K562 (cell line): ENCODE data around the gene CD46. TPM values are rescaled to one million over a fixed set of nuclear protein-coding genes. Genes with fewer than 3 reads are reported as not detected.

Experiments
- ATAC-seq: fragments of 200-7000 bp; cut with Tn5 transposase; 3 replicates; pipeline ENCODE4 v1.9.1; 2020; ENCODE audit warnings: moderate library complexity
- BruUV-seq: library from RNA; stranded (reverse); fragments of 400-500 nt; replicated peaks from 2 replicates; lab custom pipeline; 2021; lab: Mats Ljungman, UMichigan
- CTCF ChIA-PET: fragments of 300-600 bp; formaldehyde crosslinking; extraction: SDS; loops from one replicate; lab custom pipeline; 2021; ENCODE audit warnings: low intra/inter-chr PET ratio; lab: Yijun Ruan, JAX
- POLR2A ChIA-PET: fragments of 300-600, 350-650 bp; sonication (Branson Sonifier 250); formaldehyde crosslinking; extraction: SDS; loops from one replicate; lab custom pipeline; 2021; ENCODE audit warnings: antibody characterized with exemption, inconsistent platforms; lab: Yijun Ruan, JAX
- DNase-seq, 4 experiments: peaks; one replicate each; pipeline versions ENCODE4 v3.0.0 to v3.0.0-alpha.2; 2011 to 2018; ENCODE audit warnings: low spot score in 3 of 4, mixed read lengths in 3 of 4; ENCODE audit errors: extremely low read depth in 1 of 4
- FAIRE-seq: peaks from 2 replicates; lab custom pipeline; 2011; peaks lifted over from hg19 to GRCh38; lab: Jason Lieb, UNC
- H2AFZ ChIP-seq: 2 replicates; pipeline ENCODE4 v1.6.0; 2011; ENCODE audit warnings: low read depth, low read length, control low read depth, inconsistent platforms
- H3K27ac ChIP-seq: fragments of 200-600 bp; 3 replicates; pipeline ENCODE4 v1.8.0; 2011; ENCODE audit warnings: low read depth, mild to moderate bottlenecking, control low read depth, inconsistent platforms, low read length, moderate library complexity, mixed read lengths; ENCODE audit errors: extremely low read depth
- H3K27me3 ChIP-seq, 2 experiments: fragments of 300-600 bp in 1 of 2; 2 replicates in 1 of 2; 3 replicates in 1 of 2; pipeline versions ENCODE4 v1.6.0 to v1.8.0; 2011; ENCODE audit warnings: inconsistent platforms in 2 of 2, low read length in 2 of 2, mild to moderate bottlenecking in 1 of 2, mixed read lengths in 1 of 2, moderate library complexity in 1 of 2; ENCODE audit not compliant: control insufficient read depth in 2 of 2, insufficient read depth in 2 of 2
- H3K36me3 ChIP-seq: fragments of 300-600 bp; 3 replicates; pipeline ENCODE4 v1.8.0; 2011; ENCODE audit warnings: mild to moderate bottlenecking, low read length, inconsistent platforms; ENCODE audit not compliant: control insufficient read depth, insufficient read depth
- H3K4me1 ChIP-seq, 2 experiments: fragments of 200-600 bp in 1 of 2; replicated peaks in 1 of 2; 2 replicates in 1 of 2; 3 replicates in 1 of 2; pipeline versions ENCODE4 v1.5.1 to v1.8.0; 2011; ENCODE audit warnings: inconsistent platforms in 2 of 2, low read length in 2 of 2, mild to moderate bottlenecking in 1 of 2, mixed read lengths in 1 of 2, moderate library complexity in 1 of 2; ENCODE audit not compliant: control insufficient read depth in 2 of 2, insufficient read depth in 2 of 2
- H3K4me2 ChIP-seq: 2 replicates; pipeline ENCODE4 v1.6.1; 2011; ENCODE audit warnings: low read length, control low read depth, inconsistent platforms, mixed read lengths; ENCODE audit not compliant: insufficient read depth
- H3K4me3 ChIP-seq: fragments of 200-600 bp; sonication (generic), shearing (Covaris generic); 2 replicates; pipeline ENCODE4 v1.5.1; 2016; ENCODE audit warnings: control low read depth, inconsistent platforms
- H3K79me2 ChIP-seq: fragments of 200-600 bp; 3 replicates; pipeline ENCODE4 v1.8.0; 2011; ENCODE audit warnings: low read length, inconsistent platforms; ENCODE audit not compliant: control insufficient read depth, insufficient read depth
- H3K9ac ChIP-seq, 2 experiments: 2 replicates each; pipeline versions ENCODE4 v1.6.0 to v1.6.1; 2011; ENCODE audit warnings: low read depth in 2 of 2, low read length in 2 of 2, control low read depth in 1 of 2, inconsistent platforms in 1 of 2, mild to moderate bottlenecking in 1 of 2, mixed read lengths in 1 of 2; ENCODE audit not compliant: insufficient read depth in 1 of 2
- H3K9me1 ChIP-seq: one replicate; pipeline ENCODE4 v1.6.0; 2011; ENCODE audit warnings: inconsistent platforms, mild to moderate bottlenecking, low read length, moderate library complexity; ENCODE audit not compliant: control insufficient read depth, insufficient read depth
- H3K9me3 ChIP-seq: replicated peaks from 2 replicates; pipeline ENCODE4 v1.5.1; 2011; ENCODE audit warnings: low read depth, low read length, inconsistent platforms; ENCODE audit not compliant: control insufficient read depth, insufficient read depth
- H4K20me1 ChIP-seq: replicated peaks from 2 replicates; pipeline ENCODE4 v1.6.1; 2011; ENCODE audit warnings: low read length, inconsistent platforms, mixed read lengths; ENCODE audit not compliant: control insufficient read depth, insufficient read depth
- ARID2 ChIP-seq: fragments of 450-650 bp; IDR thresholded peaks from 2 replicates; pipeline ENCODE4 v1.6.1; 2017; ENCODE audit warnings: antibody characterized with exemption, mild to moderate bottlenecking
- GABPB1 ChIP-seq: sonication (generic); formaldehyde crosslinking; IDR thresholded peaks from 2 replicates; pipeline ENCODE4 v1.8.0; 2022; ENCODE audit warnings: mild to moderate bottlenecking, missing genetic modification reagents
- IRF2 ChIP-seq: sonication (generic); formaldehyde crosslinking; IDR thresholded peaks from 2 replicates; pipeline ENCODE4 v1.8.1; 2022; ENCODE audit warnings: mild to moderate bottlenecking, missing genetic modification reagents
- NFATC3 ChIP-seq: fragments of 450-650 bp; IDR thresholded peaks from 2 replicates; pipeline ENCODE4 v1.6.1; 2017; ENCODE audit warnings: mild to moderate bottlenecking
- POLR2G ChIP-seq: fragments of 200-400 bp; formaldehyde crosslinking; IDR thresholded peaks from 2 replicates; pipeline ENCODE4 v1.6.1; 2017; ENCODE audit warnings: low read depth, mild to moderate bottlenecking, antibody characterized with exemption, low read length, moderate library complexity
- RBM15 ChIP-seq: fragments of 200-400 bp; formaldehyde crosslinking; IDR thresholded peaks from 2 replicates; pipeline ENCODE4 v1.6.1; 2018; ENCODE audit warnings: mild to moderate bottlenecking, low read length, moderate library complexity; ENCODE audit not compliant: insufficient read depth
- SAP30 ChIP-seq: fragments of 200-600 bp; sonication (generic); IDR thresholded peaks from 2 replicates; pipeline ENCODE4 v1.6.1; 2012; ENCODE audit warnings: borderline replicate concordance, low read depth, mild to moderate bottlenecking, moderate library complexity, low read length, control low read depth, inconsistent platforms; ENCODE audit not compliant: insufficient read depth, poor library complexity, severe bottlenecking
- ZNF354B ChIP-seq: fragments of 250-450 bp; sonication (Bioruptor Pico); IDR thresholded peaks from 2 replicates; pipeline ENCODE4 v1.4.0; 2020
- ZNF384 ChIP-seq: IDR thresholded peaks from 2 replicates; pipeline ENCODE4 v1.6.1; 2012; ENCODE audit warnings: low read depth, low read length, improper control_type of control experiment
- ZNF507 ChIP-seq: conservative IDR thresholded peaks from 2 replicates; pipeline ENCODE4 v1.6.1; 2017; ENCODE audit warnings: missing genetic modification characterization, missing compliant biosample characterization
- WGBS: fragments of 100-300 bp; shearing (Covaris generic); methylation state at CpG from one replicate; pipeline ENCODE4 v1.1.6; 2016; ENCODE audit warnings: low coverage, mixed read lengths; ENCODE audit not compliant: insufficient coverage; ENCODE audit errors: missing lambda C conversion rate; 5-methylcytosine and 5-hydroxymethylcytosine counted together
- in situ Hi-C: fragments of 300-500 bp; cut with MboI; formaldehyde crosslinking; loops from 4 replicates; pipeline ENCODE4 v1.15.0; 2018; ENCODE audit warnings: inconsistent platforms, mixed read lengths
- intact Hi-C: fragments of 100-400 bp; cut with micrococcal nuclease; formaldehyde crosslinking; loops from 2 replicates; pipeline ENCODE4 v1.14.2; 2022
- polyA plus RNA-seq, 8 experiments: library from polyadenylated mRNA; depleted of rRNA in 4 of 8; stranded (reverse) in 5 of 8; unstranded in 3 of 8; fragments of >200 nt; fragmentation: Nextera tagmentation in 2 of 8; fragmentation: Illumina TruSeq in 1 of 8; extraction: Ambion mirVana in 2 of 8; extraction: Trizol in 1 of 8; gene quantifications; 2 replicates each; pipeline versions ENCODE4 v1.2.1 to v1.2.3, GENCODE V29; 2011 to 2014; ENCODE audit warnings: inconsistent platforms in 1 of 8, missing spikeins in 1 of 8
- total RNA-seq, 7 experiments: library from RNA; depleted of rRNA in 6 of 7; stranded (reverse); fragments of >200 nt in 6 of 7; fragmentation: Illumina TruSeq in 2 of 7; extraction: Trizol in 2 of 7; gene quantifications; 2 replicates each; pipeline versions ENCODE4 v1.2.1 to v1.2.3, GENCODE V29; 2011 to 2021; ENCODE audit warnings: low replicate concordance in 1 of 7
- TF ChIP-seq, protein P1 (sequence below): sonication (generic); formaldehyde crosslinking; IDR thresholded peaks from 2 replicates; pipeline ENCODE4 v1.4.0; 2020; ENCODE audit warnings: mild to moderate bottlenecking, missing genetic modification reagents
- TF ChIP-seq, protein P2 (sequence below): sonication (generic); formaldehyde crosslinking; IDR thresholded peaks from 2 replicates; pipeline ENCODE4 v1.8.0; 2022; ENCODE audit warnings: missing genetic modification reagents, mild to moderate bottlenecking, borderline replicate concordance
- TF ChIP-seq, protein P3 (sequence below), 2 experiments: fragments of 250-450 bp in 1 of 2; fragments of 450-650 bp in 1 of 2; sonication (Bioruptor Pico) in 1 of 2; IDR thresholded peaks; 2 replicates each; pipeline versions ENCODE4 v1.6.1 to v1.8.0; 2016 to 2021; ENCODE audit warnings: mild to moderate bottlenecking in 2 of 2, moderate library complexity in 2 of 2, missing compliant biosample characterization in 1 of 2, missing genetic modification characterization in 1 of 2
- TF ChIP-seq, protein P4 (sequence below): fragments of 450-650 bp; IDR thresholded peaks from 2 replicates; pipeline ENCODE4 v1.6.1; 2016; ENCODE audit warnings: low read depth, mild to moderate bottlenecking, moderate library complexity
- TF ChIP-seq, protein P5 (sequence below): fragments of 450-650 bp; IDR thresholded peaks from 2 replicates; pipeline ENCODE4 v1.6.1; 2016; ENCODE audit warnings: borderline replicate concordance

The CD46 gene
- total and polyA plus RNA-seq, 9 of the 15 experiments (the other 6 are each of a cell fraction or from before 2014, with no cell fraction given), result 87.9 to 374 (median 156) TPM

DNA sequence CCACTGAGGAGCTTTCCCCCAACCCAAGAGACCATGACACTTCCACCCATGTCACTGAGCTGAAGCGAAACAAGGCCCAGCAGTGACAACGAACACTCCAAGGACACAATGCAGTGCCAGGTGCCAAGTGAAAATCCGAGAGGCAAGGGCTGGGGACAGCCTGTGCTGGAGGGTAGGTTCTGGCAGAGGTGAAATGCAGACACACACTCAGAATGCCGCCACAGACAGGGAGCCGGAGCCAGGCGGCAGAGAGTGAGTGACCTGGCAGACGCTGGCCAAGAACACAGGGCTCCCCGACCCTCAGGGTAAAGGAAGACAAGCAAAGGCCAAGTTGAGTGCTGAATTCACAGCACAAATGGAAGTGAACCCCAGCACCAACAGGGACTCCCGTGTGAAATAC, 78.9 kb downstream of the CD46 start:
- ChIA-PET POLR2A (interaction anchor here (0.7 to 2.2 kb wide), 4 partner anchors 10 to 38 kb away, joined by 3 to 5 read pairs (median 4); no protein-coding TSS in a partner anchor), CTCF (no interaction called here)
- H3K9me1 ChIP-seq, result no peaks in the 10 kb centered on the region
- H3K79me2 ChIP-seq, result peaks cover 9% of the 10 kb centered on the region
- H3K4me1 ChIP-seq, result peaks cover 34 to 65% of the 10 kb centered on the region in 2 experiments
- 80% methylated on average over 9 of the region's 9 CpGs for WGBS
- no peak for DNase-seq
- H2AFZ ChIP-seq, result no peak overlapping the region
- no peaks in the 10 kb centered on the region for H4K20me1 ChIP-seq
- H3K9ac ChIP-seq, result peak overlapping the region in 1 of 2 experiments; percentile 18; a peak in 1 of 4 replicates
- FAIRE-seq, result no peak
- in situ Hi-C loops (no loop called here), intact Hi-C loops (no loop called here)
- no peak overlapping the region for H3K4me2 ChIP-seq
- BruUV-seq, result no TSS peak
- no peak for ATAC-seq
- no peaks in the 10 kb centered on the region for H3K36me3 ChIP-seq
- H3K27me3 ChIP-seq, result no peaks in the 10 kb centered on the region
- no peaks in the 10 kb centered on the region for H3K9me3 ChIP-seq
- H3K4me3 ChIP-seq, result no peak overlapping the region
- no peak overlapping the region for H3K27ac ChIP-seq
- TF ChIP-seq IRF2 (CRISPR knock-in tag), result no peak
- TF ChIP-seq ZNF354B, result no peak
- TF ChIP-seq RBM15, result no peak
- TF ChIP-seq SAP30, result no peak
- TF ChIP-seq ZNF507 (tag), result no peak
- no peak for TF ChIP-seq NFATC3
- TF ChIP-seq, protein P1, sequence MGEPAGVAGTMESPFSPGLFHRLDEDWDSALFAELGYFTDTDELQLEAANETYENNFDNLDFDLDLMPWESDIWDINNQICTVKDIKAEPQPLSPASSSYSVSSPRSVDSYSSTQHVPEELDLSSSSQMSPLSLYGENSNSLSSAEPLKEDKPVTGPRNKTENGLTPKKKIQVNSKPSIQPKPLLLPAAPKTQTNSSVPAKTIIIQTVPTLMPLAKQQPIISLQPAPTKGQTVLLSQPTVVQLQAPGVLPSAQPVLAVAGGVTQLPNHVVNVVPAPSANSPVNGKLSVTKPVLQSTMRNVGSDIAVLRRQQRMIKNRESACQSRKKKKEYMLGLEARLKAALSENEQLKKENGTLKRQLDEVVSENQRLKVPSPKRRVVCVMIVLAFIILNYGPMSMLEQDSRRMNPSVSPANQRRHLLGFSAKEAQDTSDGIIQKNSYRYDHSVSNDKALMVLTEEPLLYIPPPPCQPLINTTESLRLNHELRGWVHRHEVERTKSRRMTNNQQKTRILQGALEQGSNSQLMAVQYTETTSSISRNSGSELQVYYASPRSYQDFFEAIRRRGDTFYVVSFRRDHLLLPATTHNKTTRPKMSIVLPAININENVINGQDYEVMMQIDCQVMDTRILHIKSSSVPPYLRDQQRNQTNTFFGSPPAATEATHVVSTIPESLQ (CRISPR knock-in tag), result no peak
- no peak for TF ChIP-seq POLR2G
- no peak for TF ChIP-seq ARID2
- TF ChIP-seq, protein P2, sequence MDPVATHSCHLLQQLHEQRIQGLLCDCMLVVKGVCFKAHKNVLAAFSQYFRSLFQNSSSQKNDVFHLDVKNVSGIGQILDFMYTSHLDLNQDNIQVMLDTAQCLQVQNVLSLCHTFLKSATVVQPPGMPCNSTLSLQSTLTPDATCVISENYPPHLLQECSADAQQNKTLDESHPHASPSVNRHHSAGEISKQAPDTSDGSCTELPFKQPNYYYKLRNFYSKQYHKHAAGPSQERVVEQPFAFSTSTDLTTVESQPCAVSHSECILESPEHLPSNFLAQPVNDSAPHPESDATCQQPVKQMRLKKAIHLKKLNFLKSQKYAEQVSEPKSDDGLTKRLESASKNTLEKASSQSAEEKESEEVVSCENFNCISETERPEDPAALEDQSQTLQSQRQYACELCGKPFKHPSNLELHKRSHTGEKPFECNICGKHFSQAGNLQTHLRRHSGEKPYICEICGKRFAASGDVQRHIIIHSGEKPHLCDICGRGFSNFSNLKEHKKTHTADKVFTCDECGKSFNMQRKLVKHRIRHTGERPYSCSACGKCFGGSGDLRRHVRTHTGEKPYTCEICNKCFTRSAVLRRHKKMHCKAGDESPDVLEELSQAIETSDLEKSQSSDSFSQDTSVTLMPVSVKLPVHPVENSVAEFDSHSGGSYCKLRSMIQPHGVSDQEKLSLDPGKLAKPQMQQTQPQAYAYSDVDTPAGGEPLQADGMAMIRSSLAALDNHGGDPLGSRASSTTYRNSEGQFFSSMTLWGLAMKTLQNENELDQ (CRISPR knock-in tag), result no peak
- no peak for TF ChIP-seq ZNF384
- no peak for TF ChIP-seq GABPB1 (CRISPR knock-in tag)
- TF ChIP-seq, protein P3, sequence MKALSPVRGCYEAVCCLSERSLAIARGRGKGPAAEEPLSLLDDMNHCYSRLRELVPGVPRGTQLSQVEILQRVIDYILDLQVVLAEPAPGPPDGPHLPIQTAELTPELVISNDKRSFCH (CRISPR knock-in tag; IDR thresholded peaks at IDR 0.05), result no peak
- TF ChIP-seq, protein P3 (tag; IDR thresholded peaks at IDR 0.05), result no peak
- TF ChIP-seq, protein P4, sequence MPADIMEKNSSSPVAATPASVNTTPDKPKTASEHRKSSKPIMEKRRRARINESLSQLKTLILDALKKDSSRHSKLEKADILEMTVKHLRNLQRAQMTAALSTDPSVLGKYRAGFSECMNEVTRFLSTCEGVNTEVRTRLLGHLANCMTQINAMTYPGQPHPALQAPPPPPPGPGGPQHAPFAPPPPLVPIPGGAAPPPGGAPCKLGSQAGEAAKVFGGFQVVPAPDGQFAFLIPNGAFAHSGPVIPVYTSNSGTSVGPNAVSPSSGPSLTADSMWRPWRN, result no peak
- TF ChIP-seq, protein P5, sequence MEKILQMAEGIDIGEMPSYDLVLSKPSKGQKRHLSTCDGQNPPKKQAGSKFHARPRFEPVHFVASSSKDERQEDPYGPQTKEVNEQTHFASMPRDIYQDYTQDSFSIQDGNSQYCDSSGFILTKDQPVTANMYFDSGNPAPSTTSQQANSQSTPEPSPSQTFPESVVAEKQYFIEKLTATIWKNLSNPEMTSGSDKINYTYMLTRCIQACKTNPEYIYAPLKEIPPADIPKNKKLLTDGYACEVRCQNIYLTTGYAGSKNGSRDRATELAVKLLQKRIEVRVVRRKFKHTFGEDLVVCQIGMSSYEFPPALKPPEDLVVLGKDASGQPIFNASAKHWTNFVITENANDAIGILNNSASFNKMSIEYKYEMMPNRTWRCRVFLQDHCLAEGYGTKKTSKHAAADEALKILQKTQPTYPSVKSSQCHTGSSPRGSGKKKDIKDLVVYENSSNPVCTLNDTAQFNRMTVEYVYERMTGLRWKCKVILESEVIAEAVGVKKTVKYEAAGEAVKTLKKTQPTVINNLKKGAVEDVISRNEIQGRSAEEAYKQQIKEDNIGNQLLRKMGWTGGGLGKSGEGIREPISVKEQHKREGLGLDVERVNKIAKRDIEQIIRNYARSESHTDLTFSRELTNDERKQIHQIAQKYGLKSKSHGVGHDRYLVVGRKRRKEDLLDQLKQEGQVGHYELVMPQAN, result no peak
